GM12873 (cell line): ENCODE measurements around the gene RNF157.

Source experiments
- CTCF ChIP-seq: IDR thresholded peaks from 2 replicates; pipeline ENCODE4 v1.5.1; 2012; ENCODE audit warnings: low read depth, mild to moderate bottlenecking, moderate library complexity, low read length, control low read depth; ENCODE audit not compliant: insufficient read depth; ENCODE audit errors: missing control alignments

RNF157 gene

GRCh38 chr17:76156662-76156991 lies 83.7 kb downstream of the RNF157 start:
- no peak for TF ChIP-seq CTCF

- TF ChIP-seq CTCF = no peak
Observed at GRCh38 chr17:76155988-76156661, 84.2 kb downstream of the RNF157 start.

GRCh38 chr17:76154936-76155845 lies 85.1 kb downstream of the RNF157 start:
- TF ChIP-seq CTCF = no peak

- no peak for TF ChIP-seq CTCF
Observed at GRCh38 chr17:76154292-76154691, 86.0 kb downstream of the RNF157 start.

- peak; percentile 1 for TF ChIP-seq CTCF
Observed at GRCh38 chr17:76153640-76154039, 86.7 kb downstream of the RNF157 start.

GRCh38 chr17:76153202-76153601 lies 87.1 kb downstream of the RNF157 start:
- TF ChIP-seq CTCF = no peak

GRCh38 chr17:76152591-76152990 lies 87.7 kb downstream of the RNF157 start:
- no peak for TF ChIP-seq CTCF
